ENCODE results near the gene SHOX.

The SHOX gene

DNA sequence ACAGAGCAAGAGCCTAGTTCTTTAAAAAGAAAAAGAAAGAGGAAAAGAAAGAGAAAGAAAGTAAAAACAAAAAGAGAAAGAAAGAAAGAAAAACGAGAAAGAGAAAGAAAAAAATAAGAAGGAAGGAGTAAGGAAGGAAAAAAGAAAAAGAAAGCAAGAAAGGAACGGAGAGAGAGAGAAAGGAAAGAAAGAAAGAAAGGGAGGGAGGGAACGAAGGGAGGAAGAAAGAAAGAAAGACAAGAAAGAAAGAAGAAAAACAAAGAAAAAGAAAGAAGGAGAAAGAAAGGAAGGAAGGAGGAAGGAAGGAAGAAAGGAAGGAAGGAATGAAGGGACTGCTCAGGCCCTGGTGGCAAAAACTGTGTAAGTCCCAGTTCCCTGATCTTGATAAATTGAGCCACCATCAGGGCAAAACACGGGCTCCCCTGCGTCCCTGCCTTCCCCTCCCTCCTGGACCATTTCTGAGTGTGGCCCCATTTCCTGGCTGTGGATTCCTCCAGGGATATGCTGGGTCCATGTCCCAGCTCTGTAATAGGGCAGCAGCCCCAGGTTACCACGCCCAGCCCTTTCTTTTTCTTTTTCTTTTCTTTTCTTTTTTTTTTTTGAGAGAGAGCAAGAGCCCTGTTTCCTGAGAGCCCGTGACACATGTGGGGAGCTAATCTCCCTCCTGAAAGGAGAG, 44.8 kb downstream of the SHOX start:
- no peak for DNase-seq

DNA sequence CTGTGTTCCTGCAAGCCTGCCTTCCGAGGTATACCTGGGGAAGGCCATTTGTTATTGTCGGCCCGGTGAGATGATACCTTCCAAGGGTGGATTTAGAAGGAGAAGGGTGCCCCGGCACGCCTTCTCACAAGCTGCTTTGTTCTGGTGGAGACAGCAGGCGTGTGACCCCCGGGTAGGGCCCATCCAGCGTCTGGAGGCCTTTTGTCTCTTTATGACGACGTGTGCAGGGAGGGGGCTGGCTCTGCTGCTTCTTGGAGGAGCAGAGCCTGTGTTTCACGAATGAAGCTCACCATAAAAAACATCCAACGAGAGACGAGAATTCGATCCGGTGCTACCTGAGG, 45.3 kb downstream of the SHOX start:
- DNase-seq: no peak

DNA sequence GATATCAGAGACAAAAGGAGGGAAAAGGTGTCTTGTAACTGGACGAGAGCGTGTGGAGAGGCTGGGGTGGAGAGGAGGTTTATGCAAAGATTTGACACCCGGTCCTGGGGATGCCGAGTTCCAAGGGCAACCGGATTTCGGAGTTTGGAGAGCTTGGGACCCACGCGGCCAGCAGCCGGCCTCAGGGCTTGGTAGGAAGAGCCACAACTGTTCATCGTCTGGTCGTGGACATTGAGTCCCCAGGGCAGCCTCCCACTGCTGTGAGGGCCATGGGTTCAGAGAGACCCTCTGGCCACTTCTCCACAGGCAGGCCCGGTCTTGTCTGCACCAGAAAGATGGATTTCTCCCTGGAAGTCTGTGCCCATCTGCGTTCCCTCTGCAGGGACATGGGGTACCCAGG, 46.8 kb downstream of the SHOX start:
- DNase-seq: no peak

DNA sequence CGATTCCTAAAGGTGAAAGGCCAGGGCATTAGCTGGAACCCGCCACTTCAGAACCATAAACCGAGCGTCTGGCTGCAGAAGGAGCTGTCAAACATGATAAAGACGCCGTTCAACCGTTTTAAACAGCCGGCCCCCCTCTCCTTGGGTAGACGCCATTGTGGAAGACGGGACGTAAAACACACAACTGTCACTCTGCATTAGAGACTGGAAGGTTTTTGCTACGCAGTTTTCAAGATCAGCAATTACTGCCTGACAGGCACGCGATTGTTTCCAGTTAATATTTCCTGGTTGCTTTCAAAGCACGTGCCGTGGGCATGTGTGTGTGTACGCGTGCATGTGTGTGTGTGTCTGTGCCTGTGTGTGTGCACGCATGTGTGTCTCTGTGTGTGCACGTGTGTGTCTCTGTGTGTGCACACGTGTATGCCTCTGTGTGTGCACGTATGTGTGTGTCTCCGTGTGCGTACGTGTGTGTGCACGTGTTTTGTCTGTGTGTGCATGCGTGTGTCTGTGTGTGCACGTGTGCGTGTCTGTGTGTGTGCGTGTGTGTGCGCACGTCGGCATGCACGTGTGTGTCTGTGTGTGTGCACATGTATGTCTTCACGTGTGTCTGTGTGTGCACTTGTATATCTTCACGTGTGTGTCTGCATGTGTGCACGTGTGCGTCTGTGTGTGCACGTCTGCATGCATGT, 48.8 kb downstream of the SHOX start:
- DNase-seq: no peak

DNA sequence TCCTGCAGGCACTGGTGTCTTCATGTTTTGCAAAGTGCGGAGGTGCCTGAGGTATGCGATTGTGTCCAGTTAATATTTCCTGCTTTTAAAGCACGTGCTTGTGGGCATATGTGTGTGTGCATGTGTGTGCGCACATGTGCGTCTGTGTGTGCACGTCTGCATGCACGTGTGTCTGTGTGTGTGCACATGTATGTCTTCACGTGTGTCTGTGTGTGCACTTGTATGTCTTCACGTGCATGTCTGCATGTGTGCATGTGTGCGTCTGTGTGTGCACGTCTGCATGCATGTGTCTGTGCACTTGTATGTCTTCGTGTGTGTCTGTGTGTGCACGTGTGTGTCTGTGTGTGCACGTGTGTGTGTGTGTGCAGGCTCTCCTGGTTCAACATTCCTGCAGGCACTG, 49.5 kb downstream of the SHOX start:
- no peak for DNase-seq

DNA sequence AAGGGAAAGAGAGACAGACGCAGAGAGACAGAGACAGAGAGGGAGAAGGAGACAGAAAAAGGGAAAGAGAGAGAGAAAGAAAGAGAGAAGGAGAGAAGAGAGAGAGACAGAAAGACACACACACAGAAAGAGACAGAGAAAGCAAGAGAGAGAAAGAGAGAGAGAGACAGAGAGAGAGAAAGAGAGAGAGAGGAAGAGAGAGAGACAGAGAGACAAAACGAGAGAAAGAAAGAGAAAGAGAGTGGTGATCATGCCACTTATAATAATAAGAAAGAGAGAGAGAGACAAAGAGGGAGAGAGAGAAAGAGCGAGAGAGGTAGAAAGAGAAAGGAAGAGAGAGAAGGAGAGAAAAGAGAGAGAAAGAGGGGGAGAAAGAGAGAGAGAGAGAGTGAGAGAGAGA, 51.4 kb downstream of the SHOX start:
- no peak for DNase-seq

DNA sequence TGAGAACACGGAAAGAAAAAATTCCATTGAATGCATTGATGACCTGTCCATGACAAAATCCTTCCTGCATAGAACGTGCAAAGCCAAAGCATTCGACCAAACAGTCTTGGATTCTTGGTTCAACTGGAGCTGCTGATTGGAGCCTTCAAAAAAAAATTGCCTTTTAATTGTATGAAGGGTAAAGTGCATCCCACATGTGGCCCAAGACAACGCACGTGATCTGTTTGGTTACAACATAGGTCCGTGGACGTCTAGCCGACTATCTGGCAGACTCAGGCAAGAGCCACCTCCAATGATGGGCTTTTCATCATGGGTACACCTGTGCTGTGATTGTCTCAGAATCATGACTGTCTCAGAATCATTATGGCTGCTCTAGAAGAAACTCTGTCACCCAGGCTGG, 52.3 kb downstream of the SHOX start:
- DNase-seq: no peak

DNA sequence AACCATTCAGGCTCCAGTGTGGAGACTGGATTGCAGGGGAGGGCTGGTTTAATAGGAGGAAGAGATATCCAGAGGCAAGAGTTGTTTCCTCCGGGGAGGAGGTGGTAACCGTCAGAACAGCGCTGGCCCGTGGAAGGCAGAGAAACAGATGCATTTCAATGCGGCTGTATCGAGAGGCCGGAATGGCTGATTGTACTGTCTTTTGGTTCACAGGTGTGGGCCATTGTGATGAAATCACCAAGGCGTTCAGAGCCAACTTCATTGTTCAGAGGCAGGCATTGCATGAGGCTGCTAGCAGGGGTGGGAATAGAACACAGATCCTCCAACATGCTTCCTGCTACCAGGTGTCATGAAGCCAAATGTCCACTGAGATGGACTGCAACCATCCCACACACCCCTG, 53.0 kb downstream of the SHOX start:
- no peak for DNase-seq

DNA sequence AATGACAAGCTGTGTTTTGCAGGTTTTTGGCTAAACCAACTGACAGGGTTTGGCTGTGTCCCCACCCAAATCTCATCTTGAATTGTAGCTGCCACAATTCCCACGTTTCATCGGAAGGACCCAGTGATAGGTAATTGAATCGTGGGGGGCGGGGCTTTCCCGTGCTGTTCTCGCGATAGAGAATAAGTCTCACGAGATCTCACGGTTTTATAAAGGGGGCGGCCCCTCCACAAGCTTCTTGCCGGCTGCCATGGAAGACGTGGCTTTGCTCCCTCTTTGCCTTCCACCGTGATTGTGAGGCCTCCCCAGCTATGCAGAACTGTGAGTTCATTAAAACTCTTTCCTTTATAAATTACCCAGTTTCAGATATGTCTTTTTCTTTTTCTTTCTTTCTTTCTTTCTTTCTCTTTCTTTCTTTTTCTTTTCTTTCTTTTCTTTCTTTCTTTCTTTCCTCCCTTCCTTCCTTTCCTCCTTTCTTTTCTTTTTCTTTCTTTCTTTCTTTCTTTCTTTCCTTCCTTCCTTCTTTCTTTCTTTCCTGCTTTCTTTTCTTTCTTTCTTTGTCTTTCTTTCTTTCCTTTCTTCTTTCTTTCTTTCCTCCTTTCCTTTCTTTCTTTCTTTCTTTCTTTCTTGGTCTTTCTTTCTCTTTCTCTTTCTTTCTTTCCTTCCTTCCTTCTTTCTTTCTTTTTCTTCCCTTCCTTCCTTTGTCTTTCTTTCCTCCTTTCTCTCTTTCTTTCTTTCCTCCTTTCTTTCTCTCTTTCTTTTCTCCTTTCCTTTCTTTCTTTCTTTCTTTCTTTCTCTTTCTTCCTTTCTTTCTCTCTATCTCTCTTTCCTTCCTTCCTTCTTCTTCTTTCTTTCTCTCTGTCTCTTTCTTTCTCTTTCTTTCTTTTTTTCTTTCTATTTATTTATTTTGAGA, 54.8 kb downstream of the SHOX start:
- no peak for DNase-seq

DNA sequence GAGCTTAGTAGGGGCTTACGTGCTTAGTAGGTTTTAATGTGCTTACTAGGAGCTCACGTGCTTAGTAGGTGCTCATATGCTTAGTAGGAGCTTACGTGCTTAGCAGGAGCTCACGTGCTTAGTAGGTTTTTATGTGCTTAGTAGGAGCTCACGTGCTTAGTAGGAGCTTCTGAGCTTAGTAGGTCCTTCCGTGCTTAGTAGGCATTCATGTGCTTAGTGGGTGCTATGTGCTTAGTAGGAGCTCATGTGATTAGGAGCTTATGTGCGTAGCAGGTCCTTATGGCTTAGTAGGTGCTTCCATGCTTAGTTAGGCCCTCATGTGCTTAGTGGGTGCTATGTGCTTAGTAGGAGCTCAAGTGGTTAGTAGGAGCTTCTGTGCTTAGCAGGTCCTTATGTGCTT, 59.4 kb downstream of the SHOX start:
- DNase-seq: no peak

DNA sequence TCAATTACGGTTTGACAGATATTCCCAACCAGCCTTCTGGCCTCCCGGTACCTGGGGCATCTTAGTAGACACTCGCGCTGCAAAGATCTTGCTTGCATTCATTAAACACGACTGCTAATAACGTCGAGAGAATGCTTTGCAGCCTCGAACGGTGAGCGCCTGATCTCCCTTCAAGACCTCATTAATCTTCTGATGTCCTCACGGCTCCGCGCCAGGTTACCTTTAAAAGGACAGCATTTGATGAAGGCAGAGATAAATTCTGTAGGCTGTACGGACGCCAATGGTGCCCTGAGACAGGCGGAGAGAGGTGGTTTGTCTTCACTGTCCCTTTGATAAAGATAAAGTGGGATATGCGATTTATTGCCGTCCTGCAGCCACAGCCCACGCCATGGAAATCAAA, 64.2 kb downstream of the SHOX start:
- no peak for DNase-seq

DNA sequence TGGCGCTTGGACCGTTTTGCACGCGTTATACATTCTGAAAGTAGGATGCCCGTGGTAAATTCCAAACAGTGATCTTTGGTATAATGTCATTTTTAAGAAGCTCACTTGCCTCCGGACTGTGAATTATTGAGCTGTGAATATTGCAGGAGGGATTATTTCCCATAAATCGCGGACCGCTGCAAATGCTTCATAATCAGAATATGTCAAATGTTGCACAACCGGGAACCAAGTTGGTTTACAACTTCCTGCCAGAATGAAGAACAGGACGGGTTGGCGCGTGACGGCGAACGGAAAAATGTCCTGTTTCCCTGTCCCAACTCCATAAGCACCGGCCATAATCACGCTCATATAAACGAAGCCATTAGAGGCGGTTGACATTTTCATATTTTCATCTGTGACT, 67.6 kb downstream of the SHOX start:
- no peak for DNase-seq

DNA sequence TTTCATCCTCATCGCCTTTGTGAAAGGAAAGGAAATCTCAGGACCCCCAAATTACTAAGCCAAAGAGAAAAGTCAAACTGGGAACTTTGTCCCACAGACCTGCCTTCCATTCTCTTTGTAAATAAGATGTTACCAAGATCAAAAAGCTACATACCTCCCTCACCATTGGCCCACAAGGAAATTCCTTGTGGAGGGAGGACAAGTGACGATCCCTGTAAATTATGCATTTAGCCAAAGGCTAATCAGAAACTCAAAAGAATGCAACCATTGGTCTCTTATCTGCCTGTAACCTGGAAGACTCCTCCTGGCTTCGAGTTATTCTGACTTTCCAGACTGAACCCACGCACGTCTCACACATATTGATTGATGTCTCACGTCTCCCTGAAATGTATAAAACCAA, 70.3 kb downstream of the SHOX start:
- DNase-seq: no peak

DNA sequence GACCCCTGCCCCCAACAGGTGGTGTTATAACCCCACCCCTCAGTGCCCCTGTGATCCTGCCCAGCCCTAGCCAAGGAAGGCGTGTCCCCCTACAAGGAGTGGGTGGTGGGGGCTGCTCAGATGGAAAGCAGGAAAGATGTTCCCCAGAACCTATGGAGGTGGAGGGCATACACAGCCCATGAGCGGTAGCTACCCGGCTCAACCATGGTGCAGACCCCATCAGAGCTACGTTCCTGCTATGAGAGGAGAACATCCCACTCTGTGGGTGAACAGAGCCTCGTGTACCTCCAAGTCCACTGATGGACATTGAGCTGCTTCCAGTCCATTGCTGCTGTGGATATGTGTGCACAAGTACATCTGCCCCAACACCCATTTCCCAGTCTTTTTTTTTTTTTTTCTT, 71.1 kb downstream of the SHOX start:
- no peak for DNase-seq

DNA sequence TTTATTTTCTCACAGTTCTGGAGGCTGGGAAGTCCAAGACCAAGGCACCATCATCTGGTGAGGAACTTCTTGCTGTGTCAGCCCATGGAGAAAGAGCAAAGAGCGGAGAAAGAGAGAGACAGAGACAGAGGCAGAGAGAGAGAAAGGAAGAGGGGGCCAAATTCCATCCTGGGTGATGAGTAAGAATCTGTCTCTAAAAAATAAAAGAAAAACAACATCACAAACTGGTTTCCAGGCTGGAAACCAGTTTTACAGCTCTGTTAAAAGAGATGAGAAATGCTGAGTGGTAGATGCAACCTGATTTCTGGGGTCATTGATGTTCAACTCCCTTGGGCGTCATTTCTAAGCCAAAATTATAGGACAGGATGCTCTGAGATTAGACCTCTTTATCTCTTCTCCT, 72.9 kb downstream of the SHOX start:
- DNase-seq: no peak

DNA sequence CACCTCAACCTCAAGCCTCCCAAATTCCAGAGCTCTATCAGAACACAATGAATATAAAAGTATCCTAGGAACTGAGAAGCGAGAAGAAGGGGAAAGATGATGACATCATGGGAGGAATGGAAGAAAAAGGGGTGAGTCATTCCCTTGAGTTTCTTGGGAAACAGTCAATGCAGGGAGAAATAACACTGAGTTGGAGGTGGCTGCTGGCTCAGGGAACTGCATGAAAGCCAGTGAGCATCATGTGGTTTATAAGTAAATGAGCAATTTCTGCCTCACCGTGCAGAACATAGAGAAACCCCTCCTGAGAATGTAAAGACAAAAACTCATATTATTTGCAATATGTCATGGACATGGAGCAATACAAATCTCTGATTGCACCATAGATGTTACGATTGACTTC, 73.3 kb downstream of the SHOX start:
- DNase-seq: no peak
